Astrocyte of the spinal cord (primary cell): Measurements from ENCODE around the gene RNF32.

Experiments
- DNase-seq: peaks from one replicate; pipeline ENCODE4 v3.0.0; 2011; ENCODE audit warnings: low read depth, low spot score
- H3K4me3 ChIP-seq: 2 replicates; pipeline ENCODE4 v1.5.1; 2011; ENCODE audit warnings: low read depth, mild to moderate bottlenecking, low read length, moderate library complexity
- CTCF ChIP-seq: IDR thresholded peaks from 2 replicates; pipeline ENCODE4 v1.5.1; 2012; ENCODE audit warnings: low read depth, mild to moderate bottlenecking, low read length, inconsistent platforms
- in situ Hi-C: cut with HindIII; loops from 2 replicates; pipeline ENCODE4 v1.10.0; 2017; ENCODE audit warnings: low sequenced_read_pairs

The RNF32 gene

GRCh38 chr7:156603629-156604028 lies 36.9 kb upstream of the RNF32 start:
- in situ Hi-C loops, result no loop called here
- DNase-seq, result no peak
- TF ChIP-seq CTCF, result no peak
- H3K4me3 ChIP-seq, result no peak overlapping the region

- no peak overlapping the region for H3K4me3 ChIP-seq
- no peak for TF ChIP-seq CTCF
- no peak for DNase-seq
- in situ Hi-C loops, result no loop called here
Measured at GRCh38 chr7:156604311-156604710, 36.3 kb upstream of the RNF32 start.

- H3K4me3 ChIP-seq, result no peak overlapping the region
- TF ChIP-seq CTCF, result no peak
- in situ Hi-C loops, result no loop called here
- no peak for DNase-seq
Measured at GRCh38 chr7:156604836-156605695, 35.5 kb upstream of the RNF32 start.

GRCh38 chr7:156606135-156606534 lies 34.4 kb upstream of the RNF32 start:
- in situ Hi-C loops, result no loop called here
- H3K4me3 ChIP-seq, result no peak overlapping the region
- no peak for DNase-seq
- no peak for TF ChIP-seq CTCF

GRCh38 chr7:156606691-156607331 lies 33.8 kb upstream of the RNF32 start:
- H3K4me3 ChIP-seq, result no peak overlapping the region
- TF ChIP-seq CTCF, result no peak
- DNase-seq, result no peak
- in situ Hi-C loops, result no loop called here

GRCh38 chr7:156607332-156608172 lies 33.0 kb upstream of the RNF32 start:
- no peak for TF ChIP-seq CTCF
- H3K4me3 ChIP-seq, result peak overlapping the region; percentile 25
- in situ Hi-C loops, result no loop called here
- no peak for DNase-seq
